ENCODE data around the gene POLR2E.

Gene POLR2E

DNA sequence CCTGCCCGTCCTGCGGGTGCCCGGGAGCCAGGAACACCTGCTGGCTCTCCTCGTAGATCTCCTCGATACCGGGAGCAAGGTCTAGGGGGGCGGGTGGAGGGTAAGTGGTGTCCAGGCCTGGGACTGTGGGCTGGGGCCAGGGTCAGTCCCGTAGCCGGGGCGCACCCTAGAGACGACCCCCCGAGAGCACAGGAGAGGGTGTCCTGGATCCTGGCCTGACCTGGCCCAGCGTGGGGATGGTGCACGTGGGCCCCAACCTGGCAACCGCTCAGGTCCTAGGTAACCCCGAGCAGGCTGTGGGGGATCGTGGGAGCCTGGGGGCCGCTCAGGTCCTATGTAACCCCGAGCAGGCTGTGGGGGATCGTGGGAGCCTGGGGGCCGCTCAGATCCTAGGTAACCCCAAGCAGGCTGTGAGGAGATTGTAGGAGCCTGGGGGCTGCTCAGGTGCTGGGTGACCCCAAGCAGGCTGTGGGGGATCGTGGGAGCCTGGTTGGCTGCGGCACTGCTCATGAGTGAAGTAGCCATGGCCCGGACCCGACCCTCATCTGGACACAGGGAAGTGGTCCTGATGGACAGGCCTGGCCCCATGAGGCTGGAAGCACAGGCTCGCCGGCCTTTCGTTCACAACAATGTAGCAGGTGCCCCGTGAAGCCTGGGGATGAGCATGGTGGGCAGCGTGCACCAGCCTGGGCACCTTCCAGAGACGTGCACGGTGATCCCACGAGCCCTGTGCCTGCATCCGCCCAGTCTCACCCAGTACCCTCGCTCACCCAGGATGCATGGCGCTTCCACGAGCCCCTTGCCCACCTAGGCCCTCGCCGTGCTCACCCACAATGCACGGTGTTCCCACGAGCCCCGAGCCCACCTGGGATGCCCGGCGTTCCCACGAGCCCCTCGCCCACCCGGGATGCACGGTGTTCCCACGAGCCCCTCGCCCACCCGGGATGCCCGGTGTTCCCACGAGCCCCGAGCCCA is 14.8 kb upstream of the POLR2E start:
- H3K9ac ChIP-seq (ENCODE audit: low read depth, low read length), result no peak overlapping the region
- no peaks in the 10 kb centered on the region for H3K27me3 ChIP-seq (ENCODE audit: control insufficient read depth, insufficient read depth, low read length)
- H3K36me3 ChIP-seq (ENCODE audit: control insufficient read depth, insufficient read depth, low read length), result peaks cover 40% of the 10 kb centered on the region
- no peaks in the 10 kb centered on the region for H3K9me3 ChIP-seq (ENCODE audit: control insufficient read depth, insufficient read depth, low read length)
- no peak overlapping the region for H3K4me3 ChIP-seq (ENCODE audit: low read depth, low read length)
- no peaks in the 10 kb centered on the region; the same call in 1 of the 2 replicates for H3K4me1 ChIP-seq (ENCODE audit: control insufficient read depth, insufficient read depth, low read length)
- H3K27ac ChIP-seq (ENCODE audit: low read depth, low read length), result no peak overlapping the region

DNA sequence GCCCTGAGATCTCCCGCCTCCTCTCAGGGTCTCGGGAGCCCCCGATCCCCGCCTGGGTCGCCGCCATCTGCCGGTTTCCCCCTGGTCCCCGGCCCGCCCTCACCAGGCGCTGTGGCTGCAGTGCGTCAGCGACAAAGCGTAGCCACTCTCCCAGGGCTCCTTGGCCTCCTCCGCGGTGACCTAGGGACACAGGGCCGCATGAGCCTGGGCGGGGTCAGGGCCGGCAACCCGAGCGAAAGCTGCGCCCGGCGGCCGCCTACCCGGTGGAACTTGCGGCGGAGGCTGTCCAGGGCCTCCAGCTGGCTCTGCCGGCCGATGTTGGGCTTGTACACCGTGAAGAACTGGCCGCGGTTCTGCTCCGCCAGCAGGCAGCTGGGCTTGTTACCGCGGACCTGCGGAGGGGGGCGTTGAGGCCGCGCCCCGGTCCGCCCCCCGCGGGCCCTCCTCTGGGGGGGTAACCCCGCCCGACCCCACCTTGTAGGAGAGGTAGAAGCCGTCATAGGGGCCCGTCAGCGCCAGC is 13.9 kb upstream of the POLR2E start:
- Histone ChIP-seq H3K9ac (ENCODE audit: low read depth, low read length) (no peak overlapping the region), H3K36me3 (ENCODE audit: control insufficient read depth, insufficient read depth, low read length) (peaks cover 36% of the 10 kb centered on the region), H3K27ac (ENCODE audit: low read depth, low read length) (no peak overlapping the region), H3K4me1 (ENCODE audit: control insufficient read depth, insufficient read depth, low read length) (no peaks in the 10 kb centered on the region; the same call in 1 of the 2 replicates), H3K4me3 (ENCODE audit: low read depth, low read length) (no peak overlapping the region), H3K27me3 (ENCODE audit: control insufficient read depth, insufficient read depth, low read length) (no peaks in the 10 kb centered on the region), H3K9me3 (ENCODE audit: control insufficient read depth, insufficient read depth, low read length) (no peaks in the 10 kb centered on the region)

DNA sequence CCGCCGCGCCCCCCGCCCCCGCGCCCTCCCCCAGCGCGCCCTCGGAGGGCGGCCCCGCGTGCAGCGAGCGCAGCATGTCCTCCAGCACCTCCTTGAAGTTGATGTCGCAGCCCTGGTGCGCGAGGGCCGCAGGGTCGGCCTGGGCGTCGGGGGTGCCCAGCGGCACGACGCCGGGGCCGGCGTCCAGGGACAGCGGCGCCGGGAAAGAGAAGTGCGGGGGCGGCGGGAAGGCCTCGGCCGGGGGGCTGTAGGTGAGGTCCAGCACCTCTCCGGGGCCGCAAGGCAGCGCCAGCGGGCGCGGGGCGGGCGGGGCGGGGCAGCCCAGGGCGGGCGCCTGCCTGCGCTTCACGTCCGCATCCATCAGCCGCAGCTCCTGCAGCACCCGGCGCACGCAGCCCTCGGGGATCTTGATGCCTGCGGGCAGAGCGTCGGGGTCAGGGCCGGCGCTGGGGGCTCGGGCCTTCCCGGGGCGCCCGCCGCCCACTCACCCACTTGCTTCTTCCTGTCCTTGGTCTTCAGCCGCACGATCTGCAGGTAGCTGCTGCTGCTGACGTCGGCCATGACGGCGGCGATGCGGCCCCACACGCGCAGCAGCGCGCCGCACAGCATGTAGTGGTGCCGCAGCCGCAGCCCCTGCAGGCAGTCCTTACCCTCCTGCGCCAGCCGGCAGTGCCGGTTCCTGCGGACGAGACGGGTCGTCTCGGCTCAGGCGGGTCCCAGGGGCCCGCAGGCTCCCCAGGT is 13.3 kb upstream of the POLR2E start:
- no peak overlapping the region for H3K27ac ChIP-seq (ENCODE audit: low read depth, low read length)

DNA sequence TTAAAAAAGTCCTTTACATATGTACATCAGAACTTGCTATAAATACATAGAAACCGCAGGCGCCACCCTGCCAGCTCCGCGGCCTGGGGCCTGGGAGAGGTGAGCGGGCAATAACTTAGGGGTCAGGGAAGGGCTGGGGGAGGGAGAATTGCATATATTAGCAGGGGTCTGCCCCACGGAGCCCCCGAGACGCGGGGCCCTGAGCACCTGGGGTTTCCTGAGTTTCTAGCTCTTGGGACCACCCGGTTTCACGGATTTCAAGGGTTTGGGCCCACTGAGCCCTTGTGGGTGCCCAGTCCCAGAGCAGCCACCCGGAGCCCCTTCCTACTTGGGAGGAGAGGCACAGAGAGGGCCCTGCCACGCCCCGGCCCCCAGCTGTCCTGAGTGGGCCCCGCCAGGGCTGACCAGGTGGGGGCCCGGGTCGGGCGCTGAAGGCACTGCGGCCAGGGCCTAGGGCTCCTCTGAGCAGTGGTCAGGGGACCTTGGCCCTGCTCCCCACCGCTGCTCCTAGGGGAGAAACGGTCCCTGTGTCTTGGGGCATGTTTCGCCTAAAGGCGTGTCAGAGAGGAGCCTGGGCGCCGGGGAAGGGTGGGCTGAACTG is 12.6 kb upstream of the POLR2E start:
- Histone ChIP-seq H3K9me3 (ENCODE audit: control insufficient read depth, insufficient read depth, low read length) (no peaks in the 10 kb centered on the region), H3K27me3 (ENCODE audit: control insufficient read depth, insufficient read depth, low read length) (no peaks in the 10 kb centered on the region), H3K36me3 (ENCODE audit: control insufficient read depth, insufficient read depth, low read length) (peaks cover 35% of the 10 kb centered on the region), H3K9ac (ENCODE audit: low read depth, low read length) (no peak overlapping the region), H3K4me3 (ENCODE audit: low read depth, low read length) (no peak overlapping the region), H3K27ac (ENCODE audit: low read depth, low read length) (peak overlapping the region; percentile 37), H3K4me1 (ENCODE audit: control insufficient read depth, insufficient read depth, low read length) (peaks cover under 1% of the 10 kb centered on the region; the same call in 1 of the 2 replicates)

More for the DNA sequence above, 13.3 kb upstream of the POLR2E start:
- Histone ChIP-seq H3K4me3 (ENCODE audit: low read depth, low read length) (no peak overlapping the region), H3K4me1 (ENCODE audit: control insufficient read depth, insufficient read depth, low read length) (no peaks in the 10 kb centered on the region; the same call in 1 of the 2 replicates), H3K27me3 (ENCODE audit: control insufficient read depth, insufficient read depth, low read length) (no peaks in the 10 kb centered on the region), H3K36me3 (ENCODE audit: control insufficient read depth, insufficient read depth, low read length) (peaks cover 35% of the 10 kb centered on the region), H3K9me3 (ENCODE audit: control insufficient read depth, insufficient read depth, low read length) (no peaks in the 10 kb centered on the region), H3K9ac (ENCODE audit: low read depth, low read length) (no peak overlapping the region)

DNA sequence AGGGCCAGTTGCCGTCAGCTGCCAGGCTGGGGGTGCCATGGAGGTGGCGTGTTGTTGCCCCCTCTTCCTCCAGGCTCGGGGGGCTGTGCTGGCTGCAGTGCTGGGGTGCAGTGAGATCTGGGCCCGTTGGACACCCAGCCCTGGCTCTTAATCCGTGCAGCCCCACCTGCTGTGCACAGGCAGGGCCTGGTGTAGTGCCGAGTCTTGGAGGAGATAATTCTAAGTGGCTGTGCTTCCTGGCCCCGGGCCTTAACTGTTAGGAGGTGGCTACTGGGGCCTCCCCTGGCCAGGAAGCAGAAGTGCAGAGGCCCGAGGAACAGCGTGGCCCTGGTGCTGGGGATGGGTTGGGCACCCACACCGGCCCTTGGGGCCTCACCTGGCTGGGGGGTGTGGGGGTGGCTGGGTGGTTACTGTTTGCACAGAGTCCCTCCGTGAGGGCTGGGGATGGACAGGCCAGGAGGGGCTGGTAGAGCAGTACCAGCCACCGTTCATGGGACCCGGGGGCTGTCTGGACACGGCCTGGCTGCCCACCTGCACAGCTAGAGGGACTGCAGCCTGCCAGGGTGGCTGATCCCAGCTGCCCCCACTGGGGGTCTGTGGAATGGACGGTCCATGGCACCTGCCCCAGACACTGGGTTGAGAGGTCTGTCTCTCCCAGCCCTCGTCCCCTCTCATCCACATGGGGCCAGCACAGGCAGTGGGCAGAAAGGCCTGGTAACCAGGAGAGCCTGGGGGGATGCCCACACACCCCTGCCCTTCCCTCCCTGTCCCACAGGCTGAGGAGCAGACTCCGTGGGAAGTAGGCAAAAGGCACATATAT is 11.9 kb upstream of the POLR2E start:
- H3K4me1 ChIP-seq (ENCODE audit: control insufficient read depth, insufficient read depth, low read length), result peaks cover 5% of the 10 kb centered on the region
- H3K27me3 ChIP-seq (ENCODE audit: control insufficient read depth, insufficient read depth, low read length), result no peaks in the 10 kb centered on the region
- no peaks in the 10 kb centered on the region for H3K9me3 ChIP-seq (ENCODE audit: control insufficient read depth, insufficient read depth, low read length)
- peak overlapping the region; percentile 37 for H3K27ac ChIP-seq (ENCODE audit: low read depth, low read length)
- no peak overlapping the region for H3K9ac ChIP-seq (ENCODE audit: low read depth, low read length)
- H3K36me3 ChIP-seq (ENCODE audit: control insufficient read depth, insufficient read depth, low read length), result peaks cover 35% of the 10 kb centered on the region
- no peak overlapping the region for H3K4me3 ChIP-seq (ENCODE audit: low read depth, low read length)

DNA sequence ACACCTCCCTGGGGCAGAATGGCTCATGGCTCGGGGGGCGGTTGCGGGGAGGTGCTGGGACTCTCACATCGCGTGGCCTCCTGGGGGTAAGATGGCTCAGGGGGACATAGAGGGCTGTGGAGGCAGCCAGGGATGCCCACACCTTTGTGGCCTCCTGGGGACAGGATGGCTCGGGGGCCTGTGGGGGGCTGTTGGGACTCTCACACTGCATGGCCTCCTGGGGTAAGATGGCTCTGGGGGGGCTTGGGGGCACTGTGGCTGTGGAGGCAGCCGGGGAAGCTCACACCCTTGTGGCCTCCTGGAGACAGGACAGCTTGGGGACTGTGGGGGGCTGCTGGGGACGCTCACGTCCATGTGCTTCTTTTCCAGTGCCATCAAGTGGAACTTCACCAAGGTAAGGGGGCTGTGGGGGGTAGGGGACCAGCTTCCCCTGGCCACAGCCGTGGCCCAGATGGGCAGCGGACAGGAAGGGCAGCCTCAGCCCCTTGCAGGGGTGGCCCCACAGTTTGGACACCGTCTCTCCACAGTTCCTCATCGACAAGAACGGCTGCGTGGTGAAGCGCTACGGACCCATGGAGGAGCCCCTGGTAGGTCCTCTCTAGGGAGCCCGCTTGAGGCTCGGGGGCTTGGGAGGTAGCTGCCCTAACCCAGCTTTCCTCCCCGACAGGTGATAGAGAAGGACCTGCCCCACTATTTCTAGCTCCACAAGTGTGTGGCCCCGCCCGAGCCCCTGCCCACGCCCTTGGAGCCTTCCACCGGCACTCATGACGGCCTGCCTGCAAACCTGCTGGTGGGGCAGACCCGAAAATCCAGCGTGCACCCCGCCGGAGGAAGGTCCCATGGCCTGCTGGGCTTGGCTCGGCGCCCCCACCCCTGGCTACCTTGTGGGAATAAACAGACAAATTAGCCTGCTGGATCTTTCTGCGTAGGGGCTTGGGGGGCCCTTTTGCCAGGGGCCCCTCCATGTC is 11.0 kb upstream of the POLR2E start:
- peaks cover 35% of the 10 kb centered on the region for H3K36me3 ChIP-seq (ENCODE audit: control insufficient read depth, insufficient read depth, low read length)
- H3K4me1 ChIP-seq (ENCODE audit: control insufficient read depth, insufficient read depth, low read length), result peaks cover 5% of the 10 kb centered on the region; the same call in 1 of the 2 replicates
- no peak overlapping the region for H3K27ac ChIP-seq (ENCODE audit: low read depth, low read length)
- no peaks in the 10 kb centered on the region for H3K9me3 ChIP-seq (ENCODE audit: control insufficient read depth, insufficient read depth, low read length)
- no peaks in the 10 kb centered on the region for H3K27me3 ChIP-seq (ENCODE audit: control insufficient read depth, insufficient read depth, low read length)
- H3K9ac ChIP-seq (ENCODE audit: low read depth, low read length), result no peak overlapping the region
- no peak overlapping the region for H3K4me3 ChIP-seq (ENCODE audit: low read depth, low read length)

DNA sequence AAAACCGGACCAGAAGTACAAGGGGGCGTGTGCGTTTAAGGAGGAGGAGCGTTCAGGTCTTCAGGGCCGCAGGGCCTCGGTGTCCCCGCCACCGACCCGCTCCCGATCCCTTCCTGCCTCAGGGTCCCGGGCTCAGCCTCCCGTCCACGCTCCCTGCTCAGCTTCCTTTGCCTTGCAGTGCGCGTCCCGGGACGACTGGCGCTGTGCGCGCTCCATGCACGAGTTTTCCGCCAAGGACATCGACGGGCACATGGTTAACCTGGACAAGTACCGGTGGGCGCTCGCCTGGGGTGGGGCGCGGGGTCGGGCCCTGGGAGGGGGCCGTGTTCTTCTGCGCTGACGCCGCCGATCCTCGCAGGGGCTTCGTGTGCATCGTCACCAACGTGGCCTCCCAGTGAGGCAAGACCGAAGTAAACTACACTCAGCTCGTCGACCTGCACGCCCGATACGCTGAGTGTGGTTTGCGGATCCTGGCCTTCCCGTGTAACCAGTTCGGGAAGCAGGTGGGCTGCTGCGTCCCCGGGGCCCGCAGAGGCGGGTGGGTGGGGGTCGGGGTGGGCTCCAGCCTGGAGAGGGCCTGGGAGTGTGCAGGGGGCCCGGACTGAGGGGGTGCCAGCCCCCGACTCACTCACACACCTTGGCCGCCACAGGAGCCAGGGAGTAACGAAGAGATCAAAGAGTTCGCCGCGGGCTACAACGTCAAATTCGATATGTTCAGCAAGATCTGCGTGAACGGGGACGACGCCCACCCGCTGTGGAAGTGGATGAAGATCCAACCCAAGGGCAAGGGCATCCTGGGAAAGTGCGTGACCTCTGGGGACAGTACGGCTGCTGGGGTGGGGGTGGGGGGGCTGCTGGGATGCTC is 10.1 kb upstream of the POLR2E start:
- Histone ChIP-seq H3K36me3 (ENCODE audit: control insufficient read depth, insufficient read depth, low read length) (peaks cover 28% of the 10 kb centered on the region), H3K9me3 (ENCODE audit: control insufficient read depth, insufficient read depth, low read length) (no peaks in the 10 kb centered on the region), H3K27ac (ENCODE audit: low read depth, low read length) (peak overlapping the region; percentile 95), H3K4me1 (ENCODE audit: control insufficient read depth, insufficient read depth, low read length) (peaks cover 5% of the 10 kb centered on the region; the same call in 1 of the 2 replicates), H3K4me3 (ENCODE audit: low read depth, low read length) (peak overlapping the region; percentile 87), H3K27me3 (ENCODE audit: control insufficient read depth, insufficient read depth, low read length) (no peaks in the 10 kb centered on the region), H3K9ac (ENCODE audit: low read depth, low read length) (peak overlapping the region; percentile 86)

DNA sequence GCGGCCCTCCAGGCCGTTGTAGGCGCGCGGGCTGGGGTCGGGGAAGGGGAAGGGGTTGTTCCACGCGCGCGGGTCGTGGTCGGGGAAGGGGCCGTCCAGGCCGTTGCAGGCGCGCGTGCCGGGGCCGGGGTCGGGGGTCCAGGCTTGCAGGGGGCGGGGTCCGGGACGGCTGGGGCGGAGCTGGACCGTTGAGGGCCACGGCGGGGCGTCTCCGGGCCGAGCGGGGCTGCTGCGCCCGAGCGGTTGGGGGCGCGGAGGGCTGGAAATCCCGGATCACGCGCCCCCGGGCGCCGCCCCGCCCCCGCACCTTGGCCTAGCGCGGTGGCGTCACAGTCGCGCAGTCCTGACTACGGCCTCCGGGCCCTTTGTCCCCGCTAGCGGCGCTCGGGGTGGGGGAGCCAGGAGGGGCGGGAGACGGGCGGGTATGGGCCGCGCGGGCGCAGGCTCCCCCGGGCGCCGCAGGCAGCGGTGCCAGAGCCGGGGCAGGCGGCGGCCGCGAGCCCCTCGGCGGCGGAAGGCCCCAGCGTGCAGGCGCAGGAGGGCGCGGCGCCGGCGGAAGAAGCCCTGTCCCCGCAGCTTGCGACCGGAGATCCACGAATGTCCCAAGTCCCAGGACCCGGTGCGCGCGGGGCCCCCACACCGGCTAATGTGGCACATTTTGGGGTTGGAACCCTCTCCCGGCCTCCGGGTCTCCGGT is 9.3 kb upstream of the POLR2E start:
- peak overlapping the region; percentile 86 for H3K9ac ChIP-seq (ENCODE audit: low read depth, low read length)
- H3K27me3 ChIP-seq (ENCODE audit: control insufficient read depth, insufficient read depth, low read length), result no peaks in the 10 kb centered on the region
- peaks cover 26% of the 10 kb centered on the region for H3K36me3 ChIP-seq (ENCODE audit: control insufficient read depth, insufficient read depth, low read length)
- H3K9me3 ChIP-seq (ENCODE audit: control insufficient read depth, insufficient read depth, low read length), result no peaks in the 10 kb centered on the region
- peak overlapping the region; percentile 95 for H3K27ac ChIP-seq (ENCODE audit: low read depth, low read length)
- H3K4me3 ChIP-seq (ENCODE audit: low read depth, low read length), result peak overlapping the region; percentile 87
- H3K4me1 ChIP-seq (ENCODE audit: control insufficient read depth, insufficient read depth, low read length), result peaks cover 5% of the 10 kb centered on the region; the same call in 1 of the 2 replicates
